RPMI8226 (cell line): Measurements from ENCODE around the gene ATXN1.
A peak's percentile ranks its signal among the peaks of the same experiment; 100 is the strongest.

Source experiments
- DNase-seq: peaks from one replicate; pipeline ENCODE4 v3.0.0-alpha.2; 2015

ATXN1 gene

GRCh38 chr6:16338577-16339264, 422.5 kb downstream of the ATXN1 start:
- peak; percentile 26 for DNase-seq

GRCh38 chr6:16337295-16337975, 423.8 kb downstream of the ATXN1 start:
- no peak for DNase-seq

GRCh38 chr6:16336911-16337294, 424.4 kb downstream of the ATXN1 start:
- no peak for DNase-seq

- DNase-seq: no peak
Measured at GRCh38 chr6:16336056-16336818, 425.0 kb downstream of the ATXN1 start.

- DNase-seq: no peak
Measured at GRCh38 chr6:16335176-16335575, 426.1 kb downstream of the ATXN1 start.

GRCh38 chr6:16334671-16335070, 426.6 kb downstream of the ATXN1 start:
- no peak for DNase-seq

GRCh38 chr6:16333580-16333979, 427.7 kb downstream of the ATXN1 start:
- peak; percentile 15 for DNase-seq

GRCh38 chr6:16332175-16332542, 429.1 kb downstream of the ATXN1 start:
- DNase-seq: peak; percentile 79

- peak; percentile 72 for DNase-seq
Measured at GRCh38 chr6:16331384-16332174, 429.7 kb downstream of the ATXN1 start.

- DNase-seq: no peak
Measured at GRCh38 chr6:16329233-16329632, 432.0 kb downstream of the ATXN1 start.

- no peak for DNase-seq
Measured at GRCh38 chr6:16327777-16328325, 433.4 kb downstream of the ATXN1 start.

- DNase-seq: no peak
Measured at GRCh38 chr6:16326971-16327776, 434.1 kb downstream of the ATXN1 start.

GRCh38 chr6:16326531-16326930, 434.7 kb downstream of the ATXN1 start:
- DNase-seq: no peak

- DNase-seq: no peak
Measured at GRCh38 chr6:16324606-16325225, 436.5 kb downstream of the ATXN1 start.

GRCh38 chr6:16324184-16324583, 437.1 kb downstream of the ATXN1 start:
- DNase-seq: no peak

GRCh38 chr6:16322666-16323312, 438.5 kb downstream of the ATXN1 start:
- peak; percentile 94 for DNase-seq

GRCh38 chr6:16321826-16322225, 439.4 kb downstream of the ATXN1 start:
- no peak for DNase-seq

GRCh38 chr6:16321341-16321710, 439.9 kb downstream of the ATXN1 start:
- DNase-seq: no peak

- no peak for DNase-seq
Measured at GRCh38 chr6:16320533-16321340, 440.5 kb downstream of the ATXN1 start.
